A673 (cell line): ENCODE data around the gene RANBP10. TPM values are rescaled to one million over a fixed set of nuclear protein-coding genes. Genes with fewer than 3 reads are reported as not detected.
A peak's percentile ranks its signal among the peaks of the same experiment; 100 is the strongest.

Experiments
- BruUV-seq: library from RNA; stranded (reverse); fragments of 400-500 nt; replicated peaks from 2 replicates; lab custom pipeline; 2021; lab: Mats Ljungman, UMichigan
- CTCF ChIA-PET: fragments of 300-600 bp; sonication (Branson Sonifier 250); formaldehyde crosslinking; loops from one replicate; lab custom pipeline; 2022; ENCODE audit warnings: antibody characterized with exemption; lab: Charles Lee
- POLR2A ChIA-PET: fragments of 300-600 bp; sonication (Branson Sonifier 250); formaldehyde crosslinking; loops from one replicate; lab custom pipeline; 2022; ENCODE audit warnings: antibody characterized with exemption; ENCODE audit not compliant: low non-redundant PET; lab: Charles Lee
- DNase-seq: peaks from one replicate; pipeline ENCODE4 v3.0.0-alpha.2; 2015; ENCODE audit warnings: low spot score
- H3K27ac ChIP-seq: fragments of 200-600 bp; sonication (generic); 2 replicates; pipeline ENCODE4 v1.5.1; 2016; ENCODE audit warnings: mixed run types, low read depth, mild to moderate bottlenecking, mixed read lengths, antibody characterized with exemption, low read length; ENCODE audit not compliant: poor library complexity, severe bottlenecking
- H3K27me3 ChIP-seq: fragments of 200-600 bp; sonication (generic); replicated peaks from 2 replicates; pipeline ENCODE4 v1.6.1; 2017; ENCODE audit warnings: mixed run types, low read depth, mild to moderate bottlenecking, mixed read lengths, antibody characterized with exemption, low read length; ENCODE audit not compliant: insufficient read depth, poor library complexity
- H3K36me3 ChIP-seq: fragments of 200-600 bp; sonication (generic); 2 replicates; pipeline ENCODE4 v1.6.1; 2016; ENCODE audit warnings: mixed run types, mild to moderate bottlenecking, mixed read lengths, antibody characterized with exemption, low read length; ENCODE audit not compliant: insufficient read depth, poor library complexity, severe bottlenecking
- H3K4me1 ChIP-seq: fragments of 200-600 bp; sonication (generic); 2 replicates; pipeline ENCODE4 v1.6.1; 2017; ENCODE audit warnings: mixed run types, mild to moderate bottlenecking, mixed read lengths, antibody characterized with exemption, low read length; ENCODE audit not compliant: insufficient read depth, poor library complexity, severe bottlenecking
- H3K4me3 ChIP-seq: fragments of 200-600 bp; sonication (generic); 2 replicates; pipeline ENCODE4 v1.5.1; 2016; ENCODE audit warnings: low read depth, mixed run types, mild to moderate bottlenecking, mixed read lengths, low read length; ENCODE audit not compliant: poor library complexity, severe bottlenecking
- H3K9me3 ChIP-seq: fragments of 200-600 bp; sonication (generic); 2 replicates; pipeline ENCODE4 v1.6.1; 2016; ENCODE audit warnings: mixed run types, low read depth, mild to moderate bottlenecking, mixed read lengths, antibody characterized with exemption, low read length; ENCODE audit not compliant: poor library complexity, severe bottlenecking
- CTCF ChIP-seq: fragments of 300-800, 200-600 bp; sonication (generic); conservative IDR thresholded peaks from 2 replicates; pipeline ENCODE4 v1.5.1; 2017; ENCODE audit warnings: low read depth, mild to moderate bottlenecking, antibody characterized with exemption, low read length, moderate library complexity, mixed read lengths
- EZH2 ChIP-seq: fragments of 200-600 bp; sonication (generic); IDR thresholded peaks from 2 replicates; pipeline ENCODE4 v1.6.1; 2017; ENCODE audit warnings: borderline replicate concordance, low read depth, mild to moderate bottlenecking, mixed read lengths, antibody characterized with exemption, low read length; ENCODE audit not compliant: poor library complexity, severe bottlenecking
- intact Hi-C: fragments of 100-400 bp; cut with micrococcal nuclease; formaldehyde crosslinking; loops from one replicate; pipeline ENCODE4 v1.10.0; 2022; ENCODE audit not compliant: unreplicated experiment
- total RNA-seq: library from RNA; stranded (reverse); gene quantifications from 2 replicates; pipeline ENCODE4 v1.2.3, GENCODE V29; 2021

Gene RANBP10
- total RNA-seq, 1 experiment from 2014 or later, result 28.0 TPM

- H3K27me3 ChIP-seq, result no peaks in the 10 kb centered on the region
- H3K36me3 ChIP-seq, result no peaks in the 10 kb centered on the region
- intact Hi-C loops, result no loop called here
- H3K9me3 ChIP-seq, result no peaks in the 10 kb centered on the region
- no peak overlapping the region for H3K27ac ChIP-seq
- DNase-seq, result no peak
- peaks cover 19% of the 10 kb centered on the region for H3K4me1 ChIP-seq
- no TSS peak for BruUV-seq
- no peak overlapping the region for H3K4me3 ChIP-seq
- CTCF ChIA-PET, result no interaction called here
- POLR2A ChIA-PET, result no interaction called here
- TF ChIP-seq CTCF, result no peak
Observed at GRCh38 chr16:67675999-67676398, 130.4 kb downstream of the RANBP10 start.

- intact Hi-C loops, result no loop called here
- H3K4me1 ChIP-seq, result peaks cover 19% of the 10 kb centered on the region
- TF ChIP-seq CTCF, result no peak
- TF ChIP-seq EZH2, result no peak
- BruUV-seq, result no TSS peak
- no peak for DNase-seq
- POLR2A ChIA-PET, result no interaction called here
- H3K9me3 ChIP-seq, result no peaks in the 10 kb centered on the region
- no peaks in the 10 kb centered on the region for H3K36me3 ChIP-seq
- no peak overlapping the region for H3K4me3 ChIP-seq
- H3K27ac ChIP-seq, result no peak overlapping the region
- CTCF ChIA-PET, result no interaction called here
- no peaks in the 10 kb centered on the region for H3K27me3 ChIP-seq
Observed at GRCh38 chr16:67675579-67675935, 130.8 kb downstream of the RANBP10 start.

GRCh38 chr16:67674851-67675578, 131.3 kb downstream of the RANBP10 start:
- no peak for DNase-seq
- H3K36me3 ChIP-seq, result no peaks in the 10 kb centered on the region
- H3K27ac ChIP-seq, result peak overlapping the region; percentile 77
- ChIA-PET POLR2A (no interaction called here), CTCF (interaction anchor here (0.5 kb wide), 1 partner anchor 142 kb away, joined by 3 read pairs; no protein-coding TSS in a partner anchor)
- intact Hi-C loops, result loop anchor here (5.0 kb wide), 1 partner anchor 132 kb away; the partner anchor contains the start of genes RANBP10 and TSNAXIP1
- peaks cover 19% of the 10 kb centered on the region for H3K4me1 ChIP-seq
- no peaks in the 10 kb centered on the region for H3K9me3 ChIP-seq
- TF ChIP-seq EZH2 (no peak), CTCF (no peak)
- no TSS peak for BruUV-seq
- H3K27me3 ChIP-seq, result no peaks in the 10 kb centered on the region
- H3K4me3 ChIP-seq, result no peak overlapping the region
